Activated naive CD8-positive, alpha-beta T cell treated with anti-CD3 and anti-CD28 coated beads for 36 hours (primary cell): ENCODE results near the gene PHYKPL. TPM values are rescaled to one million over a fixed set of nuclear protein-coding genes. Genes with fewer than 3 reads are reported as not detected.

Experiments used
- DNase-seq: peaks from one replicate; pipeline ENCODE4 v3.0.0; 2021
- H3K27ac Mint-ChIP-seq: one replicate; pipeline ENCODE4 v1.8.0; 2022; ENCODE audit warnings: mild to moderate bottlenecking, moderate library complexity, mixed read lengths
- H3K27me3 Mint-ChIP-seq: one replicate; pipeline ENCODE4 v1.8.0; 2022; ENCODE audit warnings: mild to moderate bottlenecking, mixed read lengths
- H3K36me3 Mint-ChIP-seq: one replicate; pipeline ENCODE4 v1.8.0; 2021; ENCODE audit warnings: mild to moderate bottlenecking, mixed read lengths
- H3K4me1 Mint-ChIP-seq: one replicate; pipeline ENCODE4 v1.8.0; 2021; ENCODE audit warnings: mixed read lengths
- H3K4me3 Mint-ChIP-seq: one replicate; pipeline ENCODE4 v1.8.0; 2022; ENCODE audit warnings: mild to moderate bottlenecking, moderate library complexity, mixed read lengths
- H3K9me3 Mint-ChIP-seq: one replicate; pipeline ENCODE4 v1.8.0; 2022; ENCODE audit warnings: mixed read lengths
- total RNA-seq, 2 experiments: library from RNA; stranded (reverse); gene quantifications; one replicate each; pipeline ENCODE4 v1.2.3, GENCODE V29; 2021

PHYKPL gene
- 10 to 100 TPM; 47.4 to 54.8 TPM for total RNA-seq

GRCh38 chr5:178232124-178232919 lies at the start of gene PHYKPL:
TSS of gene PHYKPL (minus strand) at chr5:178232802. CDS start at chr5:178232550, 252 bp downstream.
- H3K9me3 Mint-ChIP-seq: no peaks in the 10 kb centered on the region
- H3K4me3 Mint-ChIP-seq: peak within 1 kb of the TSS; percentile 92
- H3K4me1 Mint-ChIP-seq: peaks cover 53% of the 10 kb centered on the region
- H3K27ac Mint-ChIP-seq: peak within 1 kb of the TSS; percentile 81
- H3K27me3 Mint-ChIP-seq: no peaks in the 10 kb centered on the region
- peak; percentile 76 for DNase-seq
- H3K36me3 Mint-ChIP-seq: peaks cover 41% of the 10 kb centered on the region

- DNase-seq: no peak
- Mint-ChIP-seq H3K9me3 (peaks cover 10% of the 10 kb centered on the region), H3K4me1 (peaks cover 4% of the 10 kb centered on the region), H3K4me3 (no peak overlapping the region), H3K36me3 (no peaks in the 10 kb centered on the region), H3K27ac (no peak overlapping the region), H3K27me3 (no peaks in the 10 kb centered on the region)
These were observed 49.8 kb upstream of the PHYKPL start for GRCh38 chr5:178282391-178282790.

- Mint-ChIP-seq H3K4me1 (peaks cover 4% of the 10 kb centered on the region), H3K27ac (no peak overlapping the region), H3K27me3 (no peaks in the 10 kb centered on the region), H3K4me3 (no peak overlapping the region), H3K9me3 (peaks cover 10% of the 10 kb centered on the region), H3K36me3 (no peaks in the 10 kb centered on the region)
- DNase-seq: no peak
These were observed 48.7 kb upstream of the PHYKPL start for GRCh38 chr5:178281331-178281730.

GRCh38 chr5:178280631-178281030 lies 48.0 kb upstream of the PHYKPL start:
- no peak overlapping the region for H3K27ac Mint-ChIP-seq
- peaks cover 4% of the 10 kb centered on the region for H3K4me1 Mint-ChIP-seq
- H3K4me3 Mint-ChIP-seq: no peak overlapping the region
- H3K9me3 Mint-ChIP-seq: peaks cover 10% of the 10 kb centered on the region
- H3K36me3 Mint-ChIP-seq: no peaks in the 10 kb centered on the region
- DNase-seq: no peak
- no peaks in the 10 kb centered on the region for H3K27me3 Mint-ChIP-seq

GRCh38 chr5:178279723-178280438 lies 47.3 kb upstream of the PHYKPL start:
- no peaks in the 10 kb centered on the region for H3K27me3 Mint-ChIP-seq
- peaks cover 4% of the 10 kb centered on the region for H3K4me1 Mint-ChIP-seq
- H3K9me3 Mint-ChIP-seq: peaks cover 10% of the 10 kb centered on the region
- DNase-seq: peak; percentile 58
- no peaks in the 10 kb centered on the region for H3K36me3 Mint-ChIP-seq
- no peak overlapping the region for H3K27ac Mint-ChIP-seq
- H3K4me3 Mint-ChIP-seq: no peak overlapping the region

DNA sequence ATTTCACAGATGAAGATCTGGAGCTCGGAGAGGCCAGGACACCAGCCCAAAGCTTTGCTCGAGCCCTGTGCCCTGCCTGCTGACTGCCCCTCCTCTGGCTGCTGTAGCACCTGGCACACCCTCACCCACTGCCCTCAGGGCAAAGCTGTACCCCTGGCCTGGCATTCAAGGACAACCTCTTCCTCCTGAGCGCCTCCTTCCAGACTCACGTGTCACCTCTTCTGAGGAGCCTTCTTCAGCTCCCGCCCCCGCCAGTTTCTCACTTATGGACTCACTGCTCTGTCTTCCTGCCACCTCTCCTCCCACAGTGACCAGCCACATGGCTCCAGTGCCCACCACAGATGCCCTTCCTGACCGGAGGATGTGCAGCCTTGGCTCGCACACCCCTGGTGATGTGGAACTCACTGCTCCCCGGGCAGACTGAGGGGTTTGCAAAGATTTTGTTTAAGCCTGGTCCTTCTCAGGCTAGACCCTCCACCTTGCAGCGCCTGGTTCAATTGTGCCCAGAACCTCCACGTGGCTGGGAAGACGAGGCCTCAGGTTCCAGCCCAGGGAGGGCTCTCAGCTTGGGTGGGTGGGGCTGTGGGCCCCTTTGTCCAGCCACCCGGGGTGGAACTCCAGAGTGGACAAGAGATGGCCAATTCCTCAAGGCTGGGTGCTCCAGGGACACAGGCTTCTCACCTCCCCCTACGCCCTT lies 46.6 kb upstream of the PHYKPL start:
- H3K27ac Mint-ChIP-seq: no peak overlapping the region
- peaks cover 4% of the 10 kb centered on the region for H3K4me1 Mint-ChIP-seq
- no peaks in the 10 kb centered on the region for H3K27me3 Mint-ChIP-seq
- peaks cover 10% of the 10 kb centered on the region for H3K9me3 Mint-ChIP-seq
- no peaks in the 10 kb centered on the region for H3K36me3 Mint-ChIP-seq
- DNase-seq: no peak
- no peak overlapping the region for H3K4me3 Mint-ChIP-seq

GRCh38 chr5:178278358-178279023 lies 45.9 kb upstream of the PHYKPL start:
- Mint-ChIP-seq H3K4me3 (no peak overlapping the region), H3K9me3 (peaks cover 4% of the 10 kb centered on the region), H3K4me1 (peaks cover 4% of the 10 kb centered on the region), H3K27me3 (no peaks in the 10 kb centered on the region), H3K27ac (no peak overlapping the region), H3K36me3 (no peaks in the 10 kb centered on the region)
- DNase-seq: no peak

- no peak for DNase-seq
These were observed 45.3 kb upstream of the PHYKPL start for GRCh38 chr5:178277866-178278265.

DNA sequence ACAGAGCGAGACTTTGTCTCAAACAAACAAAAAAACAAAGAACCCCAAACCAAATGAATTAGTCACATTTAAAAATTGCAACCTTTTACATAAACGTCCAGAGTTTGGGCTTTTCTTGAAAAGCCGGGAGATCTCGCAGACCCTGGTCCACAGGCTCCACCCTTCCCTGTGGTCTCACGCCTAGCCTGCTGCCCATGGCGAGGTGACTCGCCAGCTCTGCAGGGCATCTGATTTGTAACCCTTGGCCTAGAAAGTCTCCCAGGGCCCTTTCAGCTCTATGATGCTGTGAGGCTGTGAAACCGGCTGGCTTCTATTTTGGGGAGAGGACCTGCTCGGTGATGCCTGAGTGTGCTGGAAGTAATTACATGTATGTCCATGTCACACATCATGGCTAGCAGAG lies 44.7 kb upstream of the PHYKPL start:
- Mint-ChIP-seq H3K9me3 (no peaks in the 10 kb centered on the region), H3K4me1 (peaks cover 4% of the 10 kb centered on the region), H3K27me3 (no peaks in the 10 kb centered on the region), H3K4me3 (no peak overlapping the region), H3K27ac (no peak overlapping the region), H3K36me3 (no peaks in the 10 kb centered on the region)
- DNase-seq: no peak

More at GRCh38 chr5:178277866-178278265, 45.3 kb upstream of the PHYKPL start:
- Mint-ChIP-seq H3K4me3 (no peak overlapping the region), H3K36me3 (no peaks in the 10 kb centered on the region), H3K4me1 (peaks cover 4% of the 10 kb centered on the region), H3K27ac (no peak overlapping the region), H3K27me3 (no peaks in the 10 kb centered on the region), H3K9me3 (no peaks in the 10 kb centered on the region)

- Mint-ChIP-seq H3K9me3 (no peaks in the 10 kb centered on the region), H3K4me1 (peaks cover 4% of the 10 kb centered on the region), H3K4me3 (no peak overlapping the region), H3K27ac (no peak overlapping the region), H3K27me3 (no peaks in the 10 kb centered on the region), H3K36me3 (no peaks in the 10 kb centered on the region)
- DNase-seq: no peak
These were observed 42.4 kb upstream of the PHYKPL start for GRCh38 chr5:178274781-178275537.

- Mint-ChIP-seq H3K9me3 (no peaks in the 10 kb centered on the region), H3K27ac (no peak overlapping the region), H3K27me3 (no peaks in the 10 kb centered on the region), H3K36me3 (no peaks in the 10 kb centered on the region), H3K4me1 (no peaks in the 10 kb centered on the region), H3K4me3 (no peak overlapping the region)
- DNase-seq: no peak
These were observed 41.3 kb upstream of the PHYKPL start for GRCh38 chr5:178273665-178274541.

GRCh38 chr5:178273041-178273440 lies 40.4 kb upstream of the PHYKPL start:
- H3K36me3 Mint-ChIP-seq: no peaks in the 10 kb centered on the region
- H3K4me3 Mint-ChIP-seq: no peak overlapping the region
- no peaks in the 10 kb centered on the region for H3K4me1 Mint-ChIP-seq
- no peaks in the 10 kb centered on the region for H3K9me3 Mint-ChIP-seq
- no peak for DNase-seq
- H3K27ac Mint-ChIP-seq: no peak overlapping the region
- no peaks in the 10 kb centered on the region for H3K27me3 Mint-ChIP-seq

- no peaks in the 10 kb centered on the region for H3K4me1 Mint-ChIP-seq
- H3K36me3 Mint-ChIP-seq: no peaks in the 10 kb centered on the region
- no peak for DNase-seq
- no peak overlapping the region for H3K27ac Mint-ChIP-seq
- H3K4me3 Mint-ChIP-seq: no peak overlapping the region
- H3K9me3 Mint-ChIP-seq: no peaks in the 10 kb centered on the region
- H3K27me3 Mint-ChIP-seq: no peaks in the 10 kb centered on the region
These were observed 40.0 kb upstream of the PHYKPL start for GRCh38 chr5:178272591-178272990.
